Measurements from ENCODE around the gene STAB1. TPM values are rescaled to one million over a fixed set of nuclear protein-coding genes. Genes with fewer than 3 reads are reported as not detected.

STAB1 gene
- polyA plus RNA-seq, 1 donor = 37.3 TPM

DNA sequence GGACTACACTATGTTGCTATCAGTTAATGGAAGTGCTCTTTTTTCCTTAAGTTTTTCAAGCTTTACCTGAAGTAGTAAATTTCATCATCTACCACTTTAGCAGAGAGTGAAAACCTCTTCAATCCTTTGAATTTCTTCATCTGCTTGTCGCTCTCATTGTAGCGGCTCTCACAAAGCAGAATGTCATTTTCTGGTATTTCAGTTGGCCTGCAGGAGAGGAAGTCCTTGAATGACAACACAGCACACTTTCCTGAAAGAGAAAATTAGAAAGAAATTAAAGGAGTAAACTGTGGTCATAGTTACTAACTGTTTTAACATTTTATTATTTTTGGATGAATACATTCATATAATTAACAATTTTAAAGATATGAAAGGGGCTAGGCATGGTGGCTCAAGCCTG lies 68.8 kb downstream of the STAB1 start:
- DNase-seq (ENCODE audit: low read depth) = no peak

- DNase-seq (ENCODE audit: low read depth) = no peak
Observed at GRCh38 chr3:52568069-52568468, 72.9 kb downstream of the STAB1 start.

- no peak for DNase-seq (ENCODE audit: low read depth)
Observed at GRCh38 chr3:52570076-52570475, 74.9 kb downstream of the STAB1 start.

GRCh38 chr3:52572221-52572620 lies 77.1 kb downstream of the STAB1 start:
- no peak for DNase-seq (ENCODE audit: low read depth)

Other genes starting within 250 kb of the STAB1 start
- gene PPM1M, start 249.6 kb upstream of the STAB1 start, polyA plus RNA-seq (ENCODE audit: insufficient read length) = 13.3 TPM
- gene WDR82, start 216.7 kb upstream of the STAB1 start, polyA plus RNA-seq (ENCODE audit: insufficient read length) = 80.2 TPM
- gene GLYCTK, start 207.5 kb upstream of the STAB1 start, polyA plus RNA-seq (ENCODE audit: insufficient read length) = 4.1 TPM
- 5.6 TPM for gene DNAH1, start 179.0 kb upstream of the STAB1 start, polyA plus RNA-seq (ENCODE audit: insufficient read length)
- gene BAP1, start 85.3 kb upstream of the STAB1 start, polyA plus RNA-seq (ENCODE audit: insufficient read length) = 47.5 TPM
- gene PHF7, start 84.7 kb upstream of the STAB1 start, polyA plus RNA-seq (ENCODE audit: insufficient read length) = 9.7 TPM
- 14.1 TPM for gene SEMA3G, start 50.2 kb upstream of the STAB1 start, polyA plus RNA-seq (ENCODE audit: insufficient read length)
- 671 TPM for gene TNNC1, start 41.3 kb upstream of the STAB1 start, polyA plus RNA-seq (ENCODE audit: insufficient read length)
- 64.7 TPM for gene NISCH, start 39.7 kb upstream of the STAB1 start, polyA plus RNA-seq (ENCODE audit: insufficient read length)
- gene NT5DC2, start 38.5 kb downstream of the STAB1 start, polyA plus RNA-seq (ENCODE audit: insufficient read length) = 80.6 TPM
- 11.5 TPM for gene UQCC5, start 41.3 kb downstream of the STAB1 start, polyA plus RNA-seq (ENCODE audit: insufficient read length)
- 46.8 TPM for gene PBRM1, start 190.6 kb downstream of the STAB1 start, polyA plus RNA-seq (ENCODE audit: insufficient read length)
- 86.8 TPM for gene GNL3, start 190.7 kb downstream of the STAB1 start, polyA plus RNA-seq (ENCODE audit: insufficient read length)
- 63.7 TPM for gene GLT8D1, start 210.5 kb downstream of the STAB1 start, polyA plus RNA-seq (ENCODE audit: insufficient read length)
- gene SPCS1, start 210.8 kb downstream of the STAB1 start, polyA plus RNA-seq (ENCODE audit: insufficient read length) = 76.5 TPM